Astrocyte (in vitro differentiated cells and primary cell): ENCODE measurements around the gene NTM. TPM values are rescaled to one million over a fixed set of nuclear protein-coding genes. Genes with fewer than 3 reads are reported as not detected.

ENCODE experiments used
- DNase-seq: peaks from one replicate; pipeline ENCODE4 v3.0.0-alpha.2; 2010; ENCODE audit warnings: low read depth
- FAIRE-seq: peaks from 2 replicates; lab custom pipeline; 2011; peaks lifted over from hg19 to GRCh38; lab: Jason Lieb, UNC
- H2AFZ ChIP-seq: 2 replicates; pipeline ENCODE4 v1.6.0; 2012; ENCODE audit warnings: low read depth, low read length, inconsistent platforms
- H3K27ac ChIP-seq: 2 replicates; pipeline ENCODE4 v1.5.1; 2011; ENCODE audit warnings: low read depth, low read length, inconsistent platforms
- H3K27me3 ChIP-seq: 2 replicates; pipeline ENCODE4 v1.6.0; 2011; ENCODE audit warnings: low read length, inconsistent platforms; ENCODE audit not compliant: insufficient read depth
- H3K36me3 ChIP-seq: 2 replicates; pipeline ENCODE4 v1.5.1; 2011; ENCODE audit warnings: low read length, inconsistent platforms; ENCODE audit not compliant: insufficient read depth
- H3K4me1 ChIP-seq: 2 replicates; pipeline ENCODE4 v1.5.1; 2011; ENCODE audit warnings: low read length, inconsistent platforms; ENCODE audit not compliant: insufficient read depth
- H3K4me2 ChIP-seq: 2 replicates; pipeline ENCODE4 v1.6.0; 2012; ENCODE audit warnings: low read length, inconsistent platforms
- H3K4me3 ChIP-seq: 2 replicates; pipeline ENCODE4 v1.5.1; 2011; ENCODE audit warnings: low read depth, mild to moderate bottlenecking, low read length, inconsistent platforms; ENCODE audit not compliant: insufficient read depth
- H3K79me2 ChIP-seq: 2 replicates; pipeline ENCODE4 v1.6.0; 2012; ENCODE audit warnings: mild to moderate bottlenecking, low read length, inconsistent platforms; ENCODE audit not compliant: insufficient read depth
- H3K9ac ChIP-seq: 2 replicates; pipeline ENCODE4 v1.6.0; 2012; ENCODE audit warnings: mild to moderate bottlenecking, low read length, inconsistent platforms
- H3K9me3 ChIP-seq: 2 replicates; pipeline ENCODE4 v1.5.1; 2012; ENCODE audit warnings: low read depth, mild to moderate bottlenecking, low read length, inconsistent platforms; ENCODE audit not compliant: insufficient read depth
- H4K20me1 ChIP-seq: 2 replicates; pipeline ENCODE4 v1.6.0; 2012; ENCODE audit warnings: low read length, inconsistent platforms; ENCODE audit not compliant: insufficient read depth
- H3K27ac Mint-ChIP-seq: one replicate; pipeline ENCODE4 v1.8.0; 2021; ENCODE audit warnings: mild to moderate bottlenecking, mixed read lengths; ENCODE audit not compliant: unreplicated experiment
- H3K27me3 Mint-ChIP-seq: one replicate; pipeline ENCODE4 v1.8.0; 2021; ENCODE audit warnings: low read depth, mixed read lengths; ENCODE audit not compliant: unreplicated experiment
- H3K36me3 Mint-ChIP-seq: one replicate; pipeline ENCODE4 v1.8.0; 2021; ENCODE audit warnings: low read depth, mixed read lengths; ENCODE audit not compliant: unreplicated experiment
- H3K4me1 Mint-ChIP-seq: one replicate; pipeline ENCODE4 v1.8.0; 2021; ENCODE audit warnings: low read depth, mixed read lengths; ENCODE audit not compliant: unreplicated experiment
- H3K4me3 Mint-ChIP-seq: one replicate; pipeline ENCODE4 v1.8.0; 2021; ENCODE audit warnings: mild to moderate bottlenecking, moderate library complexity, mixed read lengths; ENCODE audit not compliant: unreplicated experiment
- H3K9me3 Mint-ChIP-seq: one replicate; pipeline ENCODE4 v1.8.0; 2021; ENCODE audit warnings: mild to moderate bottlenecking, mixed read lengths; ENCODE audit not compliant: unreplicated experiment
- CTCF ChIP-seq: IDR thresholded peaks from 2 replicates; pipeline ENCODE4 v1.5.1; 2011; ENCODE audit warnings: low read depth, mild to moderate bottlenecking, inconsistent platforms, low read length, moderate library complexity; ENCODE audit not compliant: insufficient read depth
- EZH2 ChIP-seq: IDR thresholded peaks from 2 replicates; pipeline ENCODE4 v1.6.1; 2012; ENCODE audit warnings: mild to moderate bottlenecking, low read length, inconsistent platforms; ENCODE audit not compliant: insufficient read depth
- total RNA-seq: library from RNA; stranded (reverse); gene quantifications from 2 replicates; pipeline ENCODE4 v1.2.1, GENCODE V29; 2021

Gene NTM
- total RNA-seq, 1 donor from 2014 or later: 98.2 TPM

- Mint-ChIP-seq H3K36me3 (peaks cover 7% of the 10 kb centered on the region), H3K9me3 (peaks cover 4% of the 10 kb centered on the region), H3K4me3 (no peak overlapping the region), H3K27ac (peak overlapping the region; percentile 72), H3K27me3 (no peaks in the 10 kb centered on the region), H3K4me1 (peaks cover 7% of the 10 kb centered on the region)
- TF ChIP-seq EZH2: no peak
- no peak for TF ChIP-seq CTCF
- Histone ChIP-seq H4K20me1 (no peaks in the 10 kb centered on the region), H3K36me3 (no peaks in the 10 kb centered on the region), H3K4me1 (peaks cover 31% of the 10 kb centered on the region), H3K9me3 (no peaks in the 10 kb centered on the region), H3K4me2 (no peak overlapping the region), H3K4me3 (no peak overlapping the region), H3K79me2 (peaks cover 47% of the 10 kb centered on the region), H3K27ac (no peak overlapping the region), H3K27me3 (no peaks in the 10 kb centered on the region), H3K9ac (no peak overlapping the region), H2AFZ (no peak overlapping the region)
- no peak for DNase-seq
- no peak for FAIRE-seq
These were observed 753.7 kb downstream of the NTM start for GRCh38 chr11:132123854-132124835.

GRCh38 chr11:132125988-132126871, 755.8 kb downstream of the NTM start:
- FAIRE-seq (peak; percentile 78), DNase-seq (no peak)
- Histone ChIP-seq H3K4me2 (peak overlapping the region; percentile 80), H3K4me1 (peaks cover 28% of the 10 kb centered on the region), H3K36me3 (no peaks in the 10 kb centered on the region), H3K9ac (peak overlapping the region; percentile 77), H2AFZ (peak overlapping the region; percentile 36), H3K27me3 (no peaks in the 10 kb centered on the region), H3K79me2 (peaks cover 48% of the 10 kb centered on the region), H4K20me1 (no peaks in the 10 kb centered on the region), H3K4me3 (peak overlapping the region; percentile 38), H3K9me3 (no peaks in the 10 kb centered on the region), H3K27ac (peak overlapping the region; percentile 77)
- H3K36me3 Mint-ChIP-seq: no peaks in the 10 kb centered on the region
- no peak overlapping the region for H3K4me3 Mint-ChIP-seq
- peaks cover 4% of the 10 kb centered on the region for H3K9me3 Mint-ChIP-seq
- no peak for TF ChIP-seq CTCF
- no peak for TF ChIP-seq EZH2
- no peaks in the 10 kb centered on the region for H3K27me3 Mint-ChIP-seq
- peaks cover 22% of the 10 kb centered on the region for H3K4me1 Mint-ChIP-seq
- H3K27ac Mint-ChIP-seq: no peak overlapping the region
